ENCODE data around the gene SFRP2.

Gene SFRP2

GRCh38 chr4:153809916-153810810, 21.3 kb upstream of the SFRP2 start:
- Mint-ChIP-seq H3K36me3 (ENCODE audit: low read depth) (no peaks in the 10 kb centered on the region), H3K9me3 (no peaks in the 10 kb centered on the region), H3K27me3 (peaks cover 1% of the 10 kb centered on the region), H3K27ac (peak overlapping the region; percentile 87), H3K4me3 (peak overlapping the region; percentile 10), H3K4me1 (peaks cover 43% of the 10 kb centered on the region)
- DNase-seq (no peak), ATAC-seq (no peak)

DNA sequence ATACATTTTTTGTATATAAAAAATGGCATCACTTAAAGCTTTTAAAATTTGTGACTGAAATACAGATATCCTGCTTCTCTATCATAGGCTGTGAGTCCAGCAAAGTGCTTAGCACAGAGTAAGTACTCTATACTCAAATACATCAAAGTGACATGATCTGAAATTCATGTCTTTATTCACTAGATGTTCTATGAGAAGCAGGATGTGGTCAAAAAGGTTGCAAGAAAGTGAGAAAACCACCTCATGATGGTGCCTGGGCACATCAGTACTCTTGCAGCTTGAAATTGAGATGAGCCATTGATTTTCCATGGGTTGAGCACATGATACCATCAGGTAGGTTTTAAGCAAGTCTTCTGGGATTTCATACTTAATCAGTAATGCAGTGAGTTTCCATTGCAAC, 20.4 kb upstream of the SFRP2 start:
- peak overlapping the region; percentile 87 for H3K27ac Mint-ChIP-seq
- peak overlapping the region; percentile 32 for H3K4me3 Mint-ChIP-seq
- H3K9me3 Mint-ChIP-seq, result no peaks in the 10 kb centered on the region
- H3K36me3 Mint-ChIP-seq (ENCODE audit: low read depth), result no peaks in the 10 kb centered on the region
- peak; percentile 95 for ATAC-seq
- peaks cover 43% of the 10 kb centered on the region for H3K4me1 Mint-ChIP-seq
- no peak for DNase-seq
- no peaks in the 10 kb centered on the region for H3K27me3 Mint-ChIP-seq

- Mint-ChIP-seq H3K36me3 (ENCODE audit: low read depth) (no peaks in the 10 kb centered on the region), H3K4me1 (peaks cover 43% of the 10 kb centered on the region), H3K9me3 (no peaks in the 10 kb centered on the region), H3K27me3 (no peaks in the 10 kb centered on the region), H3K27ac (peak overlapping the region; percentile 76), H3K4me3 (no peak overlapping the region)
- DNase-seq (no peak), ATAC-seq (peak; percentile 25)
Observed at GRCh38 chr4:153808175-153808574, 19.3 kb upstream of the SFRP2 start.

- H3K9me3 Mint-ChIP-seq, result no peaks in the 10 kb centered on the region
- ATAC-seq (no peak), DNase-seq (no peak)
- H3K4me1 Mint-ChIP-seq, result peaks cover 41% of the 10 kb centered on the region
- H3K27ac Mint-ChIP-seq, result no peak overlapping the region
- H3K27me3 Mint-ChIP-seq, result peaks cover 2% of the 10 kb centered on the region
- no peaks in the 10 kb centered on the region for H3K36me3 Mint-ChIP-seq (ENCODE audit: low read depth)
- no peak overlapping the region for H3K4me3 Mint-ChIP-seq
Observed at GRCh38 chr4:153806073-153806472, 17.2 kb upstream of the SFRP2 start.

GRCh38 chr4:153804722-153805121, 15.8 kb upstream of the SFRP2 start:
- no peak for ATAC-seq
- H3K27ac Mint-ChIP-seq, result no peak overlapping the region
- no peak for DNase-seq
- H3K9me3 Mint-ChIP-seq, result no peaks in the 10 kb centered on the region
- H3K36me3 Mint-ChIP-seq (ENCODE audit: low read depth), result no peaks in the 10 kb centered on the region
- peaks cover 32% of the 10 kb centered on the region for H3K4me1 Mint-ChIP-seq
- H3K4me3 Mint-ChIP-seq, result no peak overlapping the region
- peaks cover 3% of the 10 kb centered on the region for H3K27me3 Mint-ChIP-seq

DNA sequence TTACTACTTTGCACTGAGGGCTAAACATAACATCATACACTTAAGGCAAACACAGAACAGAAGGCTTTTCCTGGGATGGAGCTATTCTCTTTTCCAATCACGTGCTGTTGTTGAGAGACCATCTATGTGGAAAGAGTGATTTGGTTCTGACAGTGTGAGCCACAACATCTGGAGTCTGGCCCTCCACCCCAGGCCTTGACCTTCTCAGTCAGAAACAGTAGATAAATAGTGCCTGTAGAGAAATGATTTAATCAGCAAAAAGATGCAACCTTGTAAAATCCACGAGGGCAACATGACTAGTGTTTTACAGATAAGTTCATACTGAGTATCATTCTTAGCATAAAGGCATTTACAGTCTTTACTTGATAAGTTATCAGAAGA, 10.8 kb upstream of the SFRP2 start:
- peaks cover 39% of the 10 kb centered on the region for H3K27me3 Mint-ChIP-seq
- no peaks in the 10 kb centered on the region for H3K36me3 Mint-ChIP-seq (ENCODE audit: low read depth)
- peaks cover 2% of the 10 kb centered on the region for H3K4me1 Mint-ChIP-seq
- no peak overlapping the region for H3K4me3 Mint-ChIP-seq
- no peak overlapping the region for H3K27ac Mint-ChIP-seq
- no peak for ATAC-seq
- no peak for DNase-seq
- no peaks in the 10 kb centered on the region for H3K9me3 Mint-ChIP-seq

GRCh38 chr4:153798901-153799693, 10.2 kb upstream of the SFRP2 start:
- no peak overlapping the region for H3K27ac Mint-ChIP-seq

DNA sequence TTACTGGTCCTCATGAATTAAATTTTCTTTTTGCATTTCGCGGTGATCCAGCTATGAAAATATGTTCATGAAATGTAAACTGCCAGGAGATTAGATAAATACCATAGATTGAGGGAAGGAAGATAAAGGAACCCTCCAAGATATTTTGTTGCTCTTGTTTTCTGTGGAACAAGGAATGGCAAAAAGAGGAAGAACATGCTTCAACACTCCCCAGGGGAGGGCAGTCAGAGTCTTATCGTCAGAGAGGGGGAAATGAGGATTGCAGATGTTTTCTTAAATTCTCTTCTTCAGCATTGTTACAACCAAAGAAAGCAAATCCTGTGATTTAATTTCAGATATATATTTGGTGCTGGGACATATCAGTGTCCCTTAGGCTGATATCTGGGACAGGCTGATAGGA, 9.5 kb upstream of the SFRP2 start:
- no peaks in the 10 kb centered on the region for H3K36me3 Mint-ChIP-seq (ENCODE audit: low read depth)
- ATAC-seq (no peak), DNase-seq (no peak)
- no peaks in the 10 kb centered on the region for H3K9me3 Mint-ChIP-seq
- H3K4me1 Mint-ChIP-seq, result peaks cover 7% of the 10 kb centered on the region
- no peak overlapping the region for H3K4me3 Mint-ChIP-seq
- peaks cover 52% of the 10 kb centered on the region for H3K27me3 Mint-ChIP-seq
- H3K27ac Mint-ChIP-seq, result no peak overlapping the region

More at GRCh38 chr4:153798901-153799693, 10.2 kb upstream of the SFRP2 start:
- no peak for DNase-seq
- H3K27me3 Mint-ChIP-seq, result peaks cover 45% of the 10 kb centered on the region
- no peaks in the 10 kb centered on the region for H3K9me3 Mint-ChIP-seq
- H3K36me3 Mint-ChIP-seq (ENCODE audit: low read depth), result no peaks in the 10 kb centered on the region
- H3K4me3 Mint-ChIP-seq, result no peak overlapping the region
- no peak for ATAC-seq
- peaks cover 3% of the 10 kb centered on the region for H3K4me1 Mint-ChIP-seq

DNA sequence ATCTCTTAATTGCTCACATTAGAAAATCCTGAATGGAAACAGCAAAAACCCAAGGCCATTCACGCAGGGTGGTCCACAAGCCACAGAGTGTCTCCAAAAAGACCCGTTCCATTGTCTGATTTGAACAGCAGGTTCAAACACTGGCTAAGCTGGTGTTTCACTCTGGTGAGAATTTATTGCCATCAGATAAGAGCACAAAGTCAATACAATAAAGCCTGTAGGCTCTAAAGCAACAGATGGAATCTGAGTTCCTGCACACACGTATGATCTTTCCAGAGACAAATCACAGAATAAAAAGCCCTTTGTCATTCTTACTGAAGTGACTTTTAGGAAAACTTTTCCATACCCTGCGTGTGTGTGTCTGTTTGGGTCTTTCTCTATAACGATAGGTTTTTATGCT, 5.1 kb upstream of the SFRP2 start:
- H3K27ac Mint-ChIP-seq, result no peak overlapping the region
- DNase-seq, result no peak
- H3K4me1 Mint-ChIP-seq, result peaks cover 41% of the 10 kb centered on the region
- no peaks in the 10 kb centered on the region for H3K9me3 Mint-ChIP-seq
- H3K36me3 Mint-ChIP-seq (ENCODE audit: low read depth), result no peaks in the 10 kb centered on the region
- H3K27me3 Mint-ChIP-seq, result peaks cover 85% of the 10 kb centered on the region
- no peak overlapping the region for H3K4me3 Mint-ChIP-seq
- no peak for ATAC-seq

DNA sequence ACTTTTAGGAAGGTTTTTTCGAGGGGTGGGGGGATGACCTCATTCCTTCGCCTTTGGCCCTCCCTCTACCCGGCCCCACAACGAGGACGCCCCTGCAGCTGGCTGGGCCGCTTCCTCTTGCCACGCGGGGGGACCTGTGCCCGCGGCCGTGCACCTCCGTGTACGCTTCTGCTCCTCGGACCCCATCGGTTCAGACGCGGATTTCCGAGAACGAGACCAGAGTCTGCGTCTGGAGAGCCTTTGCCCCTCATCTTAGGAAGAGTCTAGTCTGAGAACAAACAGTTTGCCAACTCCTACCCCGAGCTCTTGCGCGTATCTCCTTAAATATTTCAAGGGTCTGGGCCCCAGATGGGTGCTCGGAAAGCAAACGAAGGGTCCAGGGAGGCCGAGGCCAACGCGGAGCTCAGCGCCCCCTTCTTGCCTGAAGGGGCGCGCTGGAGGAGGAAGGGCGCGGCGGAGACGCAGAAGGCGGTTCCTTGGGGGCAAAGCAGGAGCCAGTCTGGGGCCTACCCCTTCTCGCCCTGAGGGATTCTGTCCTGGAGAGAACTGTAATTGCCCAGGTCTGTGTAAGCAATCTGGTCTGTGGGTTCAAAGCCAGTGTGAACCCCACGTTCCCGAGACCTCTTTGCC, 3.9 kb upstream of the SFRP2 start:
- H3K4me1 Mint-ChIP-seq, result peaks cover 50% of the 10 kb centered on the region
- no peak overlapping the region for H3K27ac Mint-ChIP-seq
- DNase-seq (no peak), ATAC-seq (peak; percentile 17)
- H3K4me3 Mint-ChIP-seq, result peak overlapping the region; percentile 68
- no peaks in the 10 kb centered on the region for H3K9me3 Mint-ChIP-seq
- peaks cover 89% of the 10 kb centered on the region for H3K27me3 Mint-ChIP-seq
- no peaks in the 10 kb centered on the region for H3K36me3 Mint-ChIP-seq (ENCODE audit: low read depth)

DNA sequence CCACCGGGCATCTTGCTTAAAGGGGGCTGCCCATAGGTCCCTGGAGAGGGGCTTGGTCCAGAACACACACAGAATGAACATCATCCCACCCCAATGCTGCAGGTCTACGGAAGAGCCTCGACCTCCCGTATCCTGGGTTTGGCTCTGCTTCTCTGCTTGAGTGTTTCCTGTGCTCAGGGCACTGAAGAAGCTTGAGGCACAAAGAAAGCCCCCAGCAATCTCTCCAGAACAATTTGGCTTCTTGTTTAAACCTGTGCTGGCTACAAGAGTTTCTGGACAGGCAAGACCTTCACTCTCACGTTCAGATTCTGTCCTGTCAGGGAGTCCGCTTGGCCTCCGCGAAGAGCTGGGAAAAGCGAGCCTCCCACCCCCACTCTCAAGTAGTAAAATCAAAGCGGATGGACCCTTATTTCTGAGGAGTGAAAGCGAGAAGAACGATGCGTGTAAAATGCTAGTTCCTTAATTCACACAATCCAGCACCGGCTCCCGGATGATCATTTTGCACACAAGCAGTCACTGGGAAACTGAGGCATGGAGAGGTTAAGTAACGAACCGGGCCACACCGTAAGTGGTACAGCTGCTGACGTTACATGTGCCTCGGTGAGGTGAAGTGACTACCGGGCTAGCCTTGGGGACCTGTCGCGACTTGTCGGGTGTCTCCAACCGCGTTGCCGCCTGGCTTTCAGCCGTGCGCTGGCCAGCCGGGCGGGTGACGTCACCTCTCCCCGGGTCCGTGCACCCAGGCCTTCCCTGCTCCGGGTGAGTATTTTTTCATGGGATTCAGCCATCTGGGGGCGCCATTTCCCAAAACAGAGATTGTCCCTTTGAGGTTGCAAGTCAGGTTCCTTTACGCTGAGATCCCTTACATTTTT, 3.1 kb upstream of the SFRP2 start:
- H3K27me3 Mint-ChIP-seq, result peaks cover 90% of the 10 kb centered on the region
- ATAC-seq, result peak; percentile 45
- no peaks in the 10 kb centered on the region for H3K36me3 Mint-ChIP-seq (ENCODE audit: low read depth)
- peak overlapping the region; percentile 68 for H3K4me3 Mint-ChIP-seq
- H3K9me3 Mint-ChIP-seq, result no peaks in the 10 kb centered on the region
- DNase-seq, result peak; percentile 73
- no peak overlapping the region for H3K27ac Mint-ChIP-seq
- peaks cover 53% of the 10 kb centered on the region for H3K4me1 Mint-ChIP-seq

DNA sequence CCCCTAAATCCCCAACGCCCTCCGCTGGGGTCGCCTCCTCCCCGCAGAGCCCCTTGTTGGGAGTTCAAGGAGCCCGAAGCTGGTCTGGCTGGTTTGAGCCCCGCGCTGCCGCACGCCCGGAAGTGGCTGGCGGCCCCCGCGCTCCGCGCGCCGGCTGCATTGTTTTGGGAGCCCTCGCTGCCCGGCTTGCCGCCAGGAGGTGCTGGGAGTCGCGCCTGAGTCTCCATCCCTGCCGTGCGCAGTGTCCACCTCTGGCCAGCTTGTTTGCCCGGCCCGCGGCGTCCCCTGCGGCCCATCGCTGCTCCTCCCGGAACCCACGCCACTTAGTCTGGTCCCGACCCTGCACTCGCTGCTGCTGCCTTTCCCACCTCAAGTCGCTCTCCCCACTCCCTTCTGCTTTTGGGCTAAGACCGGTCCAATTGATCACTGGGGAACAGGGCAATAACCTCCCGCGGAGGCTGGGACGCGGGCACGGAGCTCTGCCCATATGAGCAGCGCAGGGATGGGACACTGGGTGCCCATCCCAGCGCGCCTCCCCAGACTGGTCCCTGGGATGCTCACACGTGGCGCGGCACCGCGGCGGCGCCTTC, 2.2 kb upstream of the SFRP2 start:
- peak overlapping the region; percentile 68 for H3K4me3 Mint-ChIP-seq
- H3K27ac Mint-ChIP-seq, result peak overlapping the region; percentile 66
- peaks cover 53% of the 10 kb centered on the region for H3K4me1 Mint-ChIP-seq
- peak; percentile 61 for DNase-seq
- peaks cover 94% of the 10 kb centered on the region for H3K27me3 Mint-ChIP-seq
- no peaks in the 10 kb centered on the region for H3K9me3 Mint-ChIP-seq
- no peaks in the 10 kb centered on the region for H3K36me3 Mint-ChIP-seq (ENCODE audit: low read depth)
- peak; percentile 16 for ATAC-seq

- H3K27ac Mint-ChIP-seq, result peak overlapping the region; percentile 18
- H3K36me3 Mint-ChIP-seq (ENCODE audit: low read depth), result no peaks in the 10 kb centered on the region
- peak overlapping the region; percentile 43 for H3K4me3 Mint-ChIP-seq
- peaks cover 94% of the 10 kb centered on the region for H3K27me3 Mint-ChIP-seq
- no peaks in the 10 kb centered on the region for H3K9me3 Mint-ChIP-seq
- no peak for DNase-seq
- ATAC-seq, result no peak
- peaks cover 53% of the 10 kb centered on the region for H3K4me1 Mint-ChIP-seq
Observed at GRCh38 chr4:153790500-153790865, 1.6 kb upstream of the SFRP2 start.

Data from activated naive CD8-positive, alpha-beta T cell treated with anti-CD3 and anti-CD28 coated beads, Interleukin-2, amount 50 U/mL, for 24 hours (primary cell).